HEK293 (cell line): ENCODE data around the gene TSHZ3.

Experiments used
- FEZF1 ChIP-seq: fragments of 450-650 bp; formaldehyde crosslinking; IDR thresholded peaks from 2 replicates; pipeline ENCODE4 v1.5.1; 2016; ENCODE audit warnings: missing biosample characterization, missing genetic modification characterization
- GLI2 ChIP-seq: fragments of 450-650 bp; formaldehyde crosslinking; IDR thresholded peaks from 2 replicates; pipeline ENCODE4; 2017; ENCODE audit warnings: missing biosample characterization, missing genetic modification characterization, low read depth, borderline replicate concordance
- GLI4 ChIP-seq: fragments of 450-650 bp; formaldehyde crosslinking; IDR thresholded peaks from 2 replicates; pipeline ENCODE4 v1.5.1; 2016; ENCODE audit warnings: missing biosample characterization, missing genetic modification characterization
- HIC1 ChIP-seq: fragments of 450-650 bp; formaldehyde crosslinking; IDR thresholded peaks from 2 replicates; pipeline ENCODE4 v1.5.1; 2016; ENCODE audit warnings: missing biosample characterization, missing genetic modification characterization
- KLF8 ChIP-seq: fragments of 450-650 bp; formaldehyde crosslinking; IDR thresholded peaks from 2 replicates; pipeline ENCODE4 v1.5.1; 2016; ENCODE audit warnings: missing biosample characterization, missing genetic modification characterization
- MEIS1 ChIP-seq: sonication (generic); formaldehyde crosslinking; IDR thresholded peaks from 2 replicates; pipeline ENCODE4 v1.8.1; 2022; ENCODE audit warnings: missing genetic modification reagents, mild to moderate bottlenecking, borderline replicate concordance
- OVOL3 ChIP-seq: fragments of 450-650 bp; formaldehyde crosslinking; IDR thresholded peaks from 2 replicates; pipeline ENCODE4 v1.5.1; 2016; ENCODE audit warnings: missing biosample characterization, missing genetic modification characterization
- RBAK ChIP-seq: fragments of 450-650 bp; formaldehyde crosslinking; IDR thresholded peaks from 2 replicates; pipeline ENCODE4 v1.5.1; 2016; ENCODE audit warnings: missing biosample characterization, missing genetic modification characterization
- SETDB1 ChIP-seq: IDR thresholded peaks from one replicate; pipeline ENCODE4 v1.6.1; 2017; ENCODE audit warnings: mild to moderate bottlenecking, low read length, moderate library complexity, mixed read lengths; ENCODE audit not compliant: insufficient read length
- SP7 ChIP-seq: fragments of 450-650 bp; formaldehyde crosslinking; IDR thresholded peaks from 2 replicates; pipeline ENCODE4 v1.5.1; 2016; ENCODE audit warnings: missing biosample characterization, missing genetic modification characterization
- ZEB2 ChIP-seq: fragments of 450-650 bp; formaldehyde crosslinking; IDR thresholded peaks from 2 replicates; pipeline ENCODE4 v1.5.1; 2016; ENCODE audit warnings: missing biosample characterization, missing genetic modification characterization
- ZNF132 ChIP-seq: fragments of 450-650 bp; formaldehyde crosslinking; IDR thresholded peaks from 2 replicates; pipeline ENCODE4 v1.5.1; 2017; ENCODE audit warnings: missing biosample characterization, missing genetic modification characterization, borderline replicate concordance
- ZNF16 ChIP-seq: fragments of 450-650 bp; formaldehyde crosslinking; IDR thresholded peaks from 2 replicates; pipeline ENCODE4 v1.5.1; 2016; ENCODE audit warnings: low read depth, missing biosample characterization, missing genetic modification characterization
- ZNF18 ChIP-seq: fragments of 450-650 bp; formaldehyde crosslinking; IDR thresholded peaks from 2 replicates; pipeline ENCODE4 v1.5.1; 2016; ENCODE audit warnings: missing biosample characterization, missing genetic modification characterization
- ZNF2 ChIP-seq: fragments of 450-650 bp; formaldehyde crosslinking; IDR thresholded peaks from 2 replicates; pipeline ENCODE4 v1.5.1; 2016; ENCODE audit warnings: missing biosample characterization, missing genetic modification characterization
- ZNF211 ChIP-seq: fragments of 450-650 bp; formaldehyde crosslinking; IDR thresholded peaks from 2 replicates; pipeline ENCODE4 v1.5.1; 2016; ENCODE audit warnings: low read depth, missing biosample characterization, missing genetic modification characterization
- ZNF214 ChIP-seq: fragments of 450-650 bp; formaldehyde crosslinking; IDR thresholded peaks from 2 replicates; pipeline ENCODE4 v1.5.1; 2017; ENCODE audit warnings: missing biosample characterization, mild to moderate bottlenecking, missing genetic modification characterization, borderline replicate concordance
- ZNF391 ChIP-seq: fragments of 450-650 bp; formaldehyde crosslinking; IDR thresholded peaks from 2 replicates; pipeline ENCODE4 v1.5.1; 2016; ENCODE audit warnings: low read depth, missing biosample characterization, missing genetic modification characterization, borderline replicate concordance
- ZNF48 ChIP-seq: fragments of 450-650 bp; formaldehyde crosslinking; IDR thresholded peaks from 2 replicates; pipeline ENCODE4 v1.5.1; 2016; ENCODE audit warnings: missing biosample characterization, missing genetic modification characterization
- ZNF521 ChIP-seq: fragments of 450-650 bp; formaldehyde crosslinking; IDR thresholded peaks from 2 replicates; pipeline ENCODE4 v1.5.1; 2017; ENCODE audit warnings: missing biosample characterization, mild to moderate bottlenecking, missing genetic modification characterization
- ZNF530 ChIP-seq: fragments of 450-650 bp; formaldehyde crosslinking; IDR thresholded peaks from 2 replicates; pipeline ENCODE4 v1.5.1; 2016; ENCODE audit warnings: low read depth, missing biosample characterization, missing genetic modification characterization
- ZNF585B ChIP-seq: fragments of 450-650 bp; formaldehyde crosslinking; IDR thresholded peaks from 2 replicates; pipeline ENCODE4 v1.5.1; 2016; ENCODE audit warnings: missing biosample characterization, missing genetic modification characterization
- ZNF600 ChIP-seq: fragments of 450-650 bp; formaldehyde crosslinking; IDR thresholded peaks from 2 replicates; pipeline ENCODE4 v1.5.1; 2016; ENCODE audit warnings: missing biosample characterization, missing genetic modification characterization
- ZNF621 ChIP-seq: fragments of 450-650 bp; formaldehyde crosslinking; IDR thresholded peaks from 2 replicates; pipeline ENCODE4 v1.5.1; 2017; ENCODE audit warnings: missing biosample characterization, missing genetic modification characterization
- ZNF629 ChIP-seq: fragments of 450-650 bp; formaldehyde crosslinking; IDR thresholded peaks from 2 replicates; pipeline ENCODE4 v1.5.1; 2017; ENCODE audit warnings: missing biosample characterization, missing genetic modification characterization
- ZNF658 ChIP-seq: fragments of 450-650 bp; formaldehyde crosslinking; IDR thresholded peaks from 2 replicates; pipeline ENCODE4; 2016; ENCODE audit warnings: missing biosample characterization, missing genetic modification characterization
- ZNF843 ChIP-seq: fragments of 450-650 bp; formaldehyde crosslinking; IDR thresholded peaks from 2 replicates; pipeline ENCODE4 v1.5.1; 2016; ENCODE audit warnings: missing biosample characterization, missing genetic modification characterization
- ZSCAN30 ChIP-seq: fragments of 450-650 bp; IDR thresholded peaks from 2 replicates; pipeline ENCODE4 v1.5.1; 2018; ENCODE audit warnings: missing biosample characterization, mild to moderate bottlenecking, missing genetic modification characterization, moderate library complexity
- TF ChIP-seq, protein P1 (sequence below): fragments of 450-650 bp; formaldehyde crosslinking; IDR thresholded peaks from 2 replicates; pipeline ENCODE4 v1.5.1; 2016; ENCODE audit warnings: missing biosample characterization, missing genetic modification characterization
- TF ChIP-seq, protein P2 (sequence below): fragments of 450-650 bp; formaldehyde crosslinking; IDR thresholded peaks from 2 replicates; pipeline ENCODE4 v1.5.1; 2016; ENCODE audit warnings: missing biosample characterization, missing genetic modification characterization

Gene TSHZ3

DNA sequence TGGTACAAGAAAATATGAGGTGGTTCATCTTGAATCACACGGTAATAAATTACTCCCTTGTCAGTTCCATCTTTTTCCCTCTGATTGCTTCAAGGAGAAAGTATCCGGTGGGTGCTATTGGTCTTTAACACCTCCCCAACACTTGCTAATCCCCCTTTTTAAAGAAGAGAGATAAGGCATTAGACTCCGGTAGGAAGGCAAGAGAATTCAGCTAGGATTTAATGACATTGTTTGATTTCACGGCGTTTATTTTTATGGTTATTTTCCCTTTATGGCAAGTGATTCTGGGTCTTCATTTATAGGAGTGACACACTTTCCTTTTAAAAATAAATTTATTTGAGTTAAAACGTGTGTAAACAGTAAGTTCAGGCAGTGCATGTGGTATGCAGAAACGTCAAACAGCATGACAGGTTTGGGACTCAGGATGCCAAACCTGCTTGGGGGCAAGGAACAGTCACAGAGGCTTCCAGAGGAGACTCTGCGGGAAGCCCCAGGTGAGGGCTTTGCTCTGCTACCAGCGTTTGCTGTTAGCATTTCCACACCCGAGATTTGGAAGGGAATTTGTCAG, 36.5 kb downstream of the TSHZ3 start (continued):
- no peak for TF ChIP-seq ZNF48 (tag by site-specific recombination)
- TF ChIP-seq ZNF585B (tag by site-specific recombination): no peak
- TF ChIP-seq ZNF658 (tag by site-specific recombination): no peak
- TF ChIP-seq ZNF132 (tag by site-specific recombination): no peak
- no peak for TF ChIP-seq ZNF16 (tag by site-specific recombination)
- TF ChIP-seq GLI4 (tag by site-specific recombination): no peak
- TF ChIP-seq ZNF621 (tag by site-specific recombination): no peak
- 0 out of 2 replicates have a peak, but pooled peaks have one; percentile 43 for TF ChIP-seq ZNF2 (tag by site-specific recombination)
- no peak; the same call in 1 of the 2 replicates for TF ChIP-seq ZNF629 (tag by site-specific recombination)
- 0 out of 2 replicates have a peak, but pooled peaks have one; percentile 30 for TF ChIP-seq ZSCAN30 (tag by site-specific recombination)
- peak; percentile 80 for TF ChIP-seq FEZF1
- peak; percentile 46; the same call in 1 of the 2 replicates for TF ChIP-seq HIC1 (tag by site-specific recombination)
- TF ChIP-seq SP7: peak; percentile 82
- peak; percentile 64; the same call in 1 of the 2 replicates for TF ChIP-seq OVOL3 (tag by site-specific recombination)
- TF ChIP-seq KLF8: no peak
- TF ChIP-seq ZNF18 (tag by site-specific recombination): no peak
- TF ChIP-seq, protein P1, sequence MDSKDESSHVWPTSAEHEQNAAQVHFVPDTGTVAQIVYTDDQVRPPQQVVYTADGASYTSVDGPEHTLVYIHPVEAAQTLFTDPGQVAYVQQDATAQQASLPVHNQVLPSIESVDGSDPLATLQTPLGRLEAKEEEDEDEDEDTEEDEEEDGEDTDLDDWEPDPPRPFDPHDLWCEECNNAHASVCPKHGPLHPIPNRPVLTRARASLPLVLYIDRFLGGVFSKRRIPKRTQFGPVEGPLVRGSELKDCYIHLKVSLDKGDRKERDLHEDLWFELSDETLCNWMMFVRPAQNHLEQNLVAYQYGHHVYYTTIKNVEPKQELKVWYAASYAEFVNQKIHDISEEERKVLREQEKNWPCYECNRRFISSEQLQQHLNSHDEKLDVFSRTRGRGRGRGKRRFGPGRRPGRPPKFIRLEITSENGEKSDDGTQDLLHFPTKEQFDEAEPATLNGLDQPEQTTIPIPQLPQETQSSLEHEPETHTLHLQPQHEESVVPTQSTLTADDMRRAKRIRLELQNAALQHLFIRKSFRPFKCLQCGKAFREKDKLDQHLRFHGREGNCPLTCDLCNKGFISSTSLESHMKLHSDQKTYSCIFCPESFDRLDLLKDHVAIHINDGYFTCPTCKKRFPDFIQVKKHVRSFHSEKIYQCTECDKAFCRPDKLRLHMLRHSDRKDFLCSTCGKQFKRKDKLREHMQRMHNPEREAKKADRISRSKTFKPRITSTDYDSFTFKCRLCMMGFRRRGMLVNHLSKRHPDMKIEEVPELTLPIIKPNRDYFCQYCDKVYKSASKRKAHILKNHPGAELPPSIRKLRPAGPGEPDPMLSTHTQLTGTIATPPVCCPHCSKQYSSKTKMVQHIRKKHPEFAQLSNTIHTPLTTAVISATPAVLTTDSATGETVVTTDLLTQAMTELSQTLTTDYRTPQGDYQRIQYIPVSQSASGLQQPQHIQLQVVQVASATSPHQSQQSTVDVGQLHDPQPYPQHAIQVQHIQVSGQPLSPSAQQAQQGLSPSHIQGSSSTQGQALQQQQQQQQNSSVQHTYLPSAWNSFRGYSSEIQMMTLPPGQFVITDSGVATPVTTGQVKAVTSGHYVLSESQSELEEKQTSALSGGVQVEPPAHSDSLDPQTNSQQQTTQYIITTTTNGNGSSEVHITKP (tag by site-specific recombination): 0 out of 2 replicates have a peak, but pooled peaks have one; percentile 8
- no peak for TF ChIP-seq SETDB1
- TF ChIP-seq, protein P2, sequence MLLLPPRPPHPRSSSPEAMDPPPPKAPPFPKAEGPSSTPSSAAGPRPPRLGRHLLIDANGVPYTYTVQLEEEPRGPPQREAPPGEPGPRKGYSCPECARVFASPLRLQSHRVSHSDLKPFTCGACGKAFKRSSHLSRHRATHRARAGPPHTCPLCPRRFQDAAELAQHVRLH (tag by site-specific recombination): peak; percentile 81
- 0 out of 2 replicates have a peak, but pooled peaks have one; percentile 33 for TF ChIP-seq GLI2 (tag by site-specific recombination)
- TF ChIP-seq ZNF214 (tag by site-specific recombination): no peak
- TF ChIP-seq ZNF600 (tag by site-specific recombination): peak; percentile 18; the same call in 1 of the 2 replicates
- no peak for TF ChIP-seq MEIS1 (CRISPR knock-in tag)
- peak; percentile 93 for TF ChIP-seq ZNF843 (tag by site-specific recombination)
- no peak for TF ChIP-seq RBAK
- TF ChIP-seq ZNF521 (tag by site-specific recombination): no peak
- peak; percentile 25; the same call in 1 of the 2 replicates for TF ChIP-seq ZEB2 (tag by site-specific recombination)
- TF ChIP-seq ZNF211 (tag by site-specific recombination): no peak
- TF ChIP-seq ZNF530 (tag by site-specific recombination): no peak
- no peak for TF ChIP-seq ZNF391
- TF ChIP-seq, all 188 proteins: peak for 27
